ENCODE results near the gene LRCH3.

The LRCH3 gene

GRCh38 chr3:197830967-197831313, 39.9 kb downstream of the LRCH3 start:
- no peak for DNase-seq (ENCODE audit: low read depth)
- no peak overlapping the region for H3K4me3 ChIP-seq (ENCODE audit: low read depth, low read length)
- no peak for TF ChIP-seq CTCF (conservative IDR thresholded peaks at IDR 0.05; ENCODE audit: low read depth, low read length)

- no peak for TF ChIP-seq CTCF (conservative IDR thresholded peaks at IDR 0.05; ENCODE audit: low read depth, low read length)
- no peak for DNase-seq (ENCODE audit: low read depth)
- no peak overlapping the region for H3K4me3 ChIP-seq (ENCODE audit: low read depth, low read length)
These were observed 43.1 kb downstream of the LRCH3 start for GRCh38 chr3:197833930-197834715.

DNA sequence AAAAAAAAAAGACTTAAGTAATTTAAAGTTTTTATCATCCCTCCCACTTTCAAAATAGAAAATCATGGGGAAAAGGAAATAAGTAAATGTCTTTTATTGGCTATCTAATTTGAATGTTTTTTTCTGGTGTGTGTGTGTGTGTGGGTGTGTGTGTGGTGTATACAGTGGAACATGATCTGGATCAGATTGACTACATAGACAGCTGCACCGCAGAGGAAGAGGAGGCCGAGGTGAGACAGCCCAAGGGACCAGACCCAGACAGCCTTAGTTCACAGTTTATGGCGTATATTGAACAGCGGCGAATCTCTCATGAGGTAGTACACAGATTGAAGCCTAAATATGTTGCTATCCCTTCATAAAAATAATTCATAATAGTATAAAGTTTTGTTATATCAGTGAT, 44.5 kb downstream of the LRCH3 start:
- no peak for DNase-seq (ENCODE audit: low read depth)
- TF ChIP-seq CTCF (conservative IDR thresholded peaks at IDR 0.05; ENCODE audit: low read depth, low read length) = no peak
- H3K4me3 ChIP-seq (ENCODE audit: low read depth, low read length) = no peak overlapping the region

DNA sequence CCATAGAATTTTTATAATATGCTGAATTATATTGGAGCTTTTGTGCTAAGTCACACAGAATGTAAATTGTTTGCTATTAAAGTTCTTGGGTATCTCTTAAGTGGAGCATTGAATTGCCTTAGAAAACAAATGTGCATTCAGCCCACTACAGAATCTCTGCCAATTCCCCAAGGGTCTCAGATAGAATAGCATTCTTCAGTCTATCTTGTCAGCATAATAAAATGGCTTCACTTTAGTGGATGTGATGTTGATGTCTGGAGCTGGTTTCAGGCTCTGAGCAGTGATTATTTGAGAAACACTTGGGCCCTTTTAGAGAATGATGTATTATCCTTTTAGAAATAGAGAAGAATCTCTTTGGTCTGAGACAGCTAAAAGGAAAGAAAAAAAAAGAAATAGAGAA, 45.2 kb downstream of the LRCH3 start:
- H3K4me3 ChIP-seq (ENCODE audit: low read depth, low read length) = no peak overlapping the region
- TF ChIP-seq CTCF (conservative IDR thresholded peaks at IDR 0.05; ENCODE audit: low read depth, low read length) = no peak
- DNase-seq (ENCODE audit: low read depth) = no peak

- no peak for DNase-seq (ENCODE audit: low read depth)
- TF ChIP-seq CTCF (conservative IDR thresholded peaks at IDR 0.05; ENCODE audit: low read depth, low read length) = no peak
- no peak overlapping the region for H3K4me3 ChIP-seq (ENCODE audit: low read depth, low read length)
These were observed 46.2 kb downstream of the LRCH3 start for GRCh38 chr3:197837282-197837681.

GRCh38 chr3:197841789-197842188, 50.7 kb downstream of the LRCH3 start:
- no peak overlapping the region for H3K4me3 ChIP-seq (ENCODE audit: low read depth, low read length)
- DNase-seq (ENCODE audit: low read depth) = no peak
- TF ChIP-seq CTCF (conservative IDR thresholded peaks at IDR 0.05; ENCODE audit: low read depth, low read length) = no peak

GRCh38 chr3:197846491-197846890, 55.4 kb downstream of the LRCH3 start:
- TF ChIP-seq CTCF (conservative IDR thresholded peaks at IDR 0.05; ENCODE audit: low read depth, low read length) = no peak
- DNase-seq (ENCODE audit: low read depth) = no peak

More at GRCh38 chr3:197846491-197846890, 55.4 kb downstream of the LRCH3 start:
- H3K4me3 ChIP-seq (ENCODE audit: low read depth, low read length) = no peak overlapping the region

Data from choroid plexus epithelial cell (primary cell).